Subcutaneous abdominal adipose tissue (tissue), 5 donors: ENCODE results near the gene BORCS5.
"Not testable (repeated sequence)": the region's sequence is repeated elsewhere in the genome, so short reads cannot be mapped to it uniquely, and the experiment has no call there.

ENCODE experiments used
- H3K27ac ChIP-seq: one replicate; pipeline ENCODE4 v1.7.0; 2013; ENCODE audit warnings: low read depth, mild to moderate bottlenecking, inconsistent platforms, low read length, moderate library complexity
- H3K27me3 ChIP-seq, 5 donors: one replicate each; pipeline ENCODE4 v1.7.0; 2013; ENCODE audit warnings: low read length in 5 of 5, inconsistent platforms in 1 of 5; ENCODE audit not compliant: control insufficient read depth in 5 of 5, insufficient read depth in 4 of 5
- H3K36me3 ChIP-seq, 5 donors: one replicate each; pipeline ENCODE4 v1.7.0; 2013; ENCODE audit warnings: low read length in 5 of 5; ENCODE audit not compliant: control insufficient read depth in 5 of 5, insufficient read depth in 5 of 5
- H3K4me1 ChIP-seq, 5 donors: one replicate each; pipeline ENCODE4 v1.7.0; 2013; ENCODE audit warnings: low read length in 5 of 5, mild to moderate bottlenecking in 3 of 5, moderate library complexity in 1 of 5; ENCODE audit not compliant: control insufficient read depth in 5 of 5, insufficient read depth in 5 of 5
- H3K4me3 ChIP-seq, 5 donors: one replicate each; pipeline ENCODE4 v1.7.0; 2013; ENCODE audit warnings: low read length in 5 of 5, low read depth in 1 of 5
- H3K9ac ChIP-seq, 5 donors: one replicate each; pipeline ENCODE4 v1.7.0; 2013; ENCODE audit warnings: low read length in 5 of 5, mild to moderate bottlenecking in 4 of 5, moderate library complexity in 3 of 5
- H3K9me3 ChIP-seq, 5 donors: one replicate each; pipeline ENCODE4 v1.7.0; 2013; ENCODE audit warnings: low read length in 5 of 5; ENCODE audit not compliant: control insufficient read depth in 5 of 5
- donor health status: healthy.
- donor health status: healthy.
- donor health status: healthy.
- donor health status: healthy.
- donor health status: healthy.

BORCS5 gene

DNA sequence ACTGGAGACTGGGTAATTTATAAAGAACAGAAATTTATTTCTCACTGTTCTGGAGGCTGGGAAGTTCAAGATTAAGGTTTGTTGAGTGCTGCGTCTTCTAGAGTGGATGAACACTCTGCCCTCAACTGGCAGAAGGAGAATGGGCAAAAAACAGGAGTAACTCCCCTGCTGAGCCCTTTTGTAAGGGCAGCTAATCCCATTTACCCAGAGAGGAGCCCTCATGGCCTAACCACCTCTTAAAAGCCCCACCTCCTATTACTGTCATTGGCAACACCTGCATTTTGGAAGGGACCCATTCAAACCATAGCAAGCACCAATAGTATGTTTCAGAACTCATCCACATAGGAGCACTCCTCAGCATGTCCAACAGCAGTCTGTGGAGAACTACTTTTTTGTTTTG is 47.4 kb downstream of the BORCS5 start:
- Histone ChIP-seq H3K9ac (no peak overlapping the region), H3K27me3 (no peaks in the 10 kb centered on the region), H3K36me3 (peaks cover 0 to 2% (median 0%) of the 10 kb centered on the region in 5 donors), H3K4me1 (peaks cover 0 to 20% (median 15%) of the 10 kb centered on the region in 5 donors), H3K9me3 (no peaks in the 10 kb centered on the region), H3K27ac (no peak overlapping the region), H3K4me3 (no peak overlapping the region)

DNA sequence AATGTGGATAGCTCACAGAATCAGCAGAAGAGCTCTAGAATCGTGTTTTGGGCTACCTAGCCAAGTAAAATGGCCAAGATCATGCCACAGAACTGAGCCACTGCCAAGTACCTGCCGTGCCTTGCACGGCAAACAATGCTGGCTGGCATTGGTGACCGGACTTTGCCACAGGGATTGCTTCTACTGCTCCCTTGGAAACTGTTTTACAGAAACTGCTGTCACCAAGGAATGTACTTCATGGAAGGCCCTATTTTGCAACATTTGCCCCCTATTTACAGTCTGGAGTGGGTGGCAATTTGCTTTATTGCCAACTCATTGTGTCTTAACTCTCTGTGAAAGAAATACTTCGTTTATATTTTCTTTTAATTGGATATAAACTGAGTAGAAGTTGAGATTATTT is 49.0 kb downstream of the BORCS5 start:
- H3K4me3 ChIP-seq = no peak overlapping the region
- peak overlapping the region in 1 of 5 donors; percentile 26 for H3K9ac ChIP-seq
- H3K27ac ChIP-seq = no peak overlapping the region
- no peaks in the 10 kb centered on the region for H3K9me3 ChIP-seq
- peaks cover 0 to 2% (median 0%) of the 10 kb centered on the region in 5 donors for H3K36me3 ChIP-seq
- H3K4me1 ChIP-seq = peaks cover 0 to 11% (median 5%) of the 10 kb centered on the region in 5 donors
- no peaks in the 10 kb centered on the region for H3K27me3 ChIP-seq

DNA sequence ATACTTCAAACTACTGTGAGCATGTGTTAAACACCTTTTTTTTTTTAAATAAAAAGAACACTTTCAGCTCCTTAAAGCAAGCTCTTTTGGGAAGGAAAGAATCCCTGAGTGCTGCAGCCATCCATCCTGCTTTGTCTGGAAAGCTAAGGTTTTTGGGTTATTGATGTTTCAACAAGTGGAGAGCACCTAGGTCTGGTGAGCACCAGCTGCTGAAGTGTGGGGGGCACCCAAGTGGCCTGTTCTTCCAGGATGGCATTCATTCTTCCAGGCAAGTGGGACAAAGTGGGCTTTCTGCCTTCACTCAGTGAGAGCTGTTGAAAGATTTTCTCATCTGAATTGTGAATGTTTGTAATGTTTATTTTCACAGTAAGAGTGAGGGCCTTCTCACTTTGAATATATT is 49.9 kb downstream of the BORCS5 start:
- no peak overlapping the region for H3K4me3 ChIP-seq
- H3K36me3 ChIP-seq = no peaks in the 10 kb centered on the region
- H3K4me1 ChIP-seq = peaks cover 0 to 11% (median 5%) of the 10 kb centered on the region in 5 donors
- no peaks in the 10 kb centered on the region for H3K9me3 ChIP-seq
- no peak overlapping the region for H3K27ac ChIP-seq
- H3K27me3 ChIP-seq = no peaks in the 10 kb centered on the region
- H3K9ac ChIP-seq = no peak overlapping the region

DNA sequence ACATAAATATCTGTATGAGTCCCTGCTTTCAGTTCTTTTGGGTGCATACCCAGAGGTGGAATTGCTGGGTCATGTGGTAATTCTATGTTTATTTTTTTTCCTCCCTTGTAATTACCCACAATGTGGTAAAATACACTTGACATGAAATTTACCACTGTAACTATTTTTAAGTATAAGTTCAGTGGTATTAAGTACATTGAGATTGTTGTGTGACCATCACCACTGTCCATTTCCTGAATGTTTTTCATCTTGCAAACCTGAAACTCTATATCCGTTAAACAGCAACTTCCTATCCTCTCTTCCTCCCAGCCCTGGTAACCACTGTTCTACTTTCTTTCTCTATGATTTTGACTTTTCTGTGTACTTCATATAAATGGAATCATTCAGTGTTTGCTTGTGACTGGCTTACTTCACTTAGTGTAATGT is 51.4 kb downstream of the BORCS5 start:
- H3K27ac ChIP-seq = no peak overlapping the region
- H3K4me1 ChIP-seq = peaks cover 0 to 9% (median 5%) of the 10 kb centered on the region in 5 donors
- no peaks in the 10 kb centered on the region for H3K27me3 ChIP-seq
- no peak overlapping the region for H3K4me3 ChIP-seq
- no peak overlapping the region for H3K9ac ChIP-seq
- no peaks in the 10 kb centered on the region for H3K9me3 ChIP-seq
- H3K36me3 ChIP-seq = no peaks in the 10 kb centered on the region

DNA sequence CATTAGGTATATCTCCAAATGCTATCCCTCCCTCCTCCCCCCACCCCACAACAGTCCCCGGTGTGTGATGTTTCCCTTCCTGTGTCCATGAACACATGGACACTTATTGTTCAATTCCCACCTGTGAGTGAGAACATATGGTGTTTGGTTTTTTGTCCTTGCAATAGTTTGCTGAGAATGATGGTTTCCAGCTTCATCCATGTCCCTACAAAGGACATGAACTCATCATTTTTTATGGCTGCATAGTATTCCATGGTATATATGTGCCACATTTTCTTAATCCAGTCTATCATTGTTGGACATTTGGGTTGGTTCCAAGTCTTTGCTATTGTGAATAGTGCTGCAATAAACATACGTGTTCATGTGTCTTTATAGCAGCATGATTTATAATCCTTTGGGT is 52.5 kb downstream of the BORCS5 start:
- H3K4me1 ChIP-seq, H3K27ac ChIP-seq, H3K27me3 ChIP-seq, H3K9me3 ChIP-seq, H3K36me3 ChIP-seq, H3K9ac ChIP-seq, H3K4me3 ChIP-seq: not testable (repeated sequence)

DNA sequence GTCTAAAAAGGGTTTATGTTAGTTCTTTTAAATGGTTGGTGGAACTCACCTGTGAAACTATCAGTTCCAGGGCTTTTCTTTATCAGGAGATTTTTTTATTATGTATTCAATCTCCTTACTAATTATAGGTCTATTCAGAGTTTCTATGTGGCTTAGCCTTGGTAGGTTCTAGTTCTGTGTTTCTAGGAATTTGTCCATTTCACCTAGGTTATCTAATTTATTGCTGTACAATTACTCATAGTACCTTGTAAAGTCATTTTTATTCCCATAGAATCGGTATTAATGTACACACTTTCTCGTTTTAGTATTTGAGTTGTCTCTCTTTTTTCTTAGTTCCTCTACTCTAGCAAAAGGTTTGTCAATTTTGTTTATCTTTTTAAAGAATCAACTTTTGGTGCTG is 59.0 kb downstream of the BORCS5 start:
- Histone ChIP-seq H3K27me3 (no peaks in the 10 kb centered on the region), H3K9me3 (no peaks in the 10 kb centered on the region), H3K4me1 (no peaks in the 10 kb centered on the region), H3K36me3 (no peaks in the 10 kb centered on the region), H3K9ac (no peak overlapping the region), H3K4me3 (no peak overlapping the region), H3K27ac (no peak overlapping the region)

DNA sequence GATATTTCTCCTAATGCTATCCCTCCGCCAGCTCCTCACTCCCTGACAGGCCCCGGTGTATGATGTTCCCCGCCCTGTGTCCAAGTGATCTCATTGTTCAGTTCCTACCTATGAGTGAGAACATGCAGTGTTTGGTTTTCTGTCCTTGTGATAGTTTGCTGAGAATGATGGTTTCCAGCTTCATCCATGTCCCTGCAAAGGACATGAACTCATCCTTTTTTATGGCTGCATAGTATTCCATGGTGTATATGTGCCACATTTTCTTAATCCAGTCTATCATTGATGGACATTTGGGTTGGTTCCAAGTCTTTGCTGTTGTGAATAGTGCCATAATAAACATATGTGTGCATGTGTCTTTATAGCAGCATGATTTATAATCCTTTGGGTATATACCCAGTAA is 62.3 kb downstream of the BORCS5 start:
- not testable (repeated sequence) for H3K27ac ChIP-seq, H3K9me3 ChIP-seq, H3K27me3 ChIP-seq, H3K9ac ChIP-seq, H3K36me3 ChIP-seq, H3K4me3 ChIP-seq, H3K4me1 ChIP-seq

DNA sequence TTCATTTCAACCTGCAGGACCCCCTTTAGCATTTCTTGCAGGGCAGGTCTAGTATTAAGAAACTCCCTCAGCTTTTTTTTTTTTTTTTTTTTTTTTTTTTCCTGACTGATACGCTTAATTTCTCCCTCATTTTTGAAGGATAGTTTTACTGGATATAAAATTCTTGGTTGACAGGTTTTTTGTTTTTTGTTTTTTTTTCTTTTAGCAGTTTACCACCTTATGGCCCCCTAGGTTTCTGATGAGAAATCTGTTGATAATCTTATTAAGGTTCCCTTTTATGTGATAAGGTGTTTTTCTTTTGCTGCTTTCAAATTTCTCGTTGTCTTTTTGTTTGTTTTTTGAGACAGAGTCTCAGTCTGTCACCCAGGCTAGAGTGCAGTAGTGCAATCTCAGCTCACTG is 66.5 kb downstream of the BORCS5 start:
- Histone ChIP-seq H3K36me3 (no peaks in the 10 kb centered on the region), H3K9me3 (peaks cover 0 to 7% (median 0%) of the 10 kb centered on the region in 5 donors), H3K4me3 (no peak overlapping the region)

DNA sequence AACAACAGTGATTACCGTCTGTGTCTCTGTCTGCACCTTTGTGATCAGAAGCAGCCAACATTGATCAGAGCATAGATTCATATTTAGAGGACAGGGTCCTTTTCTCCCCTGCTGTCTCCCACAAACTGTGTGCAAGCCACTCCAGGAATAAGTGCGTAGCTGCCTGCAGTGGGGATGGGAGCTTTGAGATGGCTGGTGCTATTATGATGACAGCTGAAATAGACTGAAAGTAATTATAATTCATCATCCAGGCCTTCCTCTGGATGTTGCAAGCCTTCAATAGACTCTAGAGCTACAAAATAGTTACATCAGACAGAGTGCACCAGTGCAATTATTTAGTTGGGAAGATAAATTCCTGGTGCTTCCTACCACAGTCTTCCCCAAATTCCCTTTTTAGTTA is 68.1 kb downstream of the BORCS5 start:
- H3K4me3 ChIP-seq = no peak overlapping the region
- peaks cover 0 to 5% (median 0%) of the 10 kb centered on the region in 5 donors for H3K4me1 ChIP-seq
- H3K27ac ChIP-seq = no peak overlapping the region
- H3K36me3 ChIP-seq = no peaks in the 10 kb centered on the region
- H3K9me3 ChIP-seq = peaks cover 0 to 7% (median 0%) of the 10 kb centered on the region in 5 donors
- H3K9ac ChIP-seq = no peak overlapping the region
- no peaks in the 10 kb centered on the region for H3K27me3 ChIP-seq

More for the DNA sequence above, 66.5 kb downstream of the BORCS5 start:
- Histone ChIP-seq H3K9ac (no peak overlapping the region), H3K4me1 (peaks cover 0 to 5% (median 0%) of the 10 kb centered on the region in 5 donors), H3K27me3 (no peaks in the 10 kb centered on the region), H3K27ac (no peak overlapping the region)

DNA sequence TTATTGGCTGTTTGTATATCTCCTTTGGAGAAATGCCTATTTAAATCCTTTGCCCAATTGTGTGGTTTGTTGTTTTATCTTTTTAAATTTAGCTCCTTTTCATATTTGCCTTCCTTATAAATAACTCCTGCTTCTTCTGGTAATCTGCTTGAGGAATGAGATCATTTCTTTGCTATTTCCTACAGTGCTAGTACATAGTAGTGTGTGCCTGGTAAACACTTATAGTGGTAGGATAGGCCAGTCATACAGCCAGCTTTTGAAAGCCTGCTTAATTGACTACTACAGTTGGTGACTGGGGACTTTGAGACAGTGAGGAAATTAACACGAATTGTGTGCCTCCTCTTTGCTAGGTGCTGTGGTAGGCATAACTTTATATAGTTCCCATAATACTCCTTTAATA is 68.7 kb downstream of the BORCS5 start:
- H3K9me3 ChIP-seq = peaks cover 0 to 7% (median 0%) of the 10 kb centered on the region in 5 donors
- H3K9ac ChIP-seq = no peak overlapping the region
- H3K36me3 ChIP-seq = no peaks in the 10 kb centered on the region
- H3K4me1 ChIP-seq = peaks cover 0 to 5% (median 0%) of the 10 kb centered on the region in 5 donors
- no peak overlapping the region for H3K4me3 ChIP-seq
- no peaks in the 10 kb centered on the region for H3K27me3 ChIP-seq
- H3K27ac ChIP-seq = no peak overlapping the region

DNA sequence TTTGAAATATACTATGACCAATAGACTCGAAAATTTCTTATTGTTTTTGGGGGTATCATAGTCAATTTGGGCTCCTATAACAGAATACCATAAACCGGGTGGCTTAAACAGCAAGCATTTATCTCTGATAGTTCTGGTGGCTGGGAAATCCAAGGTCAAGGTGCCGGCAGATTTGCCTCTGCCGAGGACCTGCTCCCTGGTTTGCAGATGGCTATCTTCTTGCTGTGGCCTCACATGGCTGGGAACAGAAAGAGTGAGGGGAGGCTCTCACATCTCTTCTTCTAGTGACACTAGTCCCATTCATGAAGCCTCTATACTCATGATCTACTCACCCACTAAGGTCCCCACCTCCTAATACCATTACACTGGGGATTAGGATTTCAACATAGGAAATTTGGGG is 70.7 kb downstream of the BORCS5 start:
- Histone ChIP-seq H3K9me3 (peaks cover 0 to 7% (median 0%) of the 10 kb centered on the region in 5 donors), H3K4me3 (no peak overlapping the region), H3K27me3 (no peaks in the 10 kb centered on the region), H3K9ac (no peak overlapping the region), H3K27ac (no peak overlapping the region), H3K36me3 (no peaks in the 10 kb centered on the region), H3K4me1 (peaks cover 0 to 5% (median 0%) of the 10 kb centered on the region in 5 donors)
